AG04450 (cell line): Measurements from ENCODE around the gene SMARCC2. TPM values are rescaled to one million over a fixed set of nuclear protein-coding genes. Genes with fewer than 3 reads are reported as not detected.

Experiments used
- CTCF ChIA-PET: fragments of 300-600, 350-600 bp; formaldehyde crosslinking; extraction: SDS; loops from one replicate; lab custom pipeline; 2022; ENCODE audit warnings: antibody characterized with exemption, inconsistent platforms; lab: Charles Lee
- POLR2A ChIA-PET: fragments of 350-600 bp; formaldehyde crosslinking; extraction: SDS; loops from one replicate; lab custom pipeline; 2021; ENCODE audit warnings: antibody characterized with exemption, inconsistent platforms; lab: Yijun Ruan, JAX
- DNase-seq: peaks from one replicate; pipeline ENCODE4 v3.0.0-alpha.2; 2011; ENCODE audit warnings: low read depth, low spot score
- H3K27ac ChIP-seq: one replicate; pipeline ENCODE4 v1.5.1; 2012; ENCODE audit warnings: low read depth, low read length, control low read depth
- H3K27me3 ChIP-seq: one replicate; pipeline ENCODE4 v1.6.0; 2012; ENCODE audit warnings: low read length; ENCODE audit not compliant: control insufficient read depth, insufficient read depth
- H3K4me3 ChIP-seq: 2 replicates; pipeline ENCODE4 v1.5.1; 2011; ENCODE audit warnings: mild to moderate bottlenecking, low read depth, low read length, control low read depth
- H3K9me3 ChIP-seq: 2 replicates; pipeline ENCODE4 v1.5.1; 2012; ENCODE audit warnings: low read length; ENCODE audit not compliant: control insufficient read depth, insufficient read depth
- polyA plus RNA-seq: library from polyadenylated mRNA; depleted of rRNA; stranded (reverse); fragments of >200 nt; gene quantifications from 2 replicates; pipeline ENCODE4 v1.2.3, GENCODE V29; 2011
- TF ChIP-seq, protein P1 (sequence below): IDR thresholded peaks from 2 replicates; pipeline ENCODE4 v1.5.1; 2011; ENCODE audit warnings: low read depth, low read length, control low read depth, inconsistent platforms

SMARCC2 gene
- polyA plus RNA-seq, 1 experiment = 90.2 TPM

DNA sequence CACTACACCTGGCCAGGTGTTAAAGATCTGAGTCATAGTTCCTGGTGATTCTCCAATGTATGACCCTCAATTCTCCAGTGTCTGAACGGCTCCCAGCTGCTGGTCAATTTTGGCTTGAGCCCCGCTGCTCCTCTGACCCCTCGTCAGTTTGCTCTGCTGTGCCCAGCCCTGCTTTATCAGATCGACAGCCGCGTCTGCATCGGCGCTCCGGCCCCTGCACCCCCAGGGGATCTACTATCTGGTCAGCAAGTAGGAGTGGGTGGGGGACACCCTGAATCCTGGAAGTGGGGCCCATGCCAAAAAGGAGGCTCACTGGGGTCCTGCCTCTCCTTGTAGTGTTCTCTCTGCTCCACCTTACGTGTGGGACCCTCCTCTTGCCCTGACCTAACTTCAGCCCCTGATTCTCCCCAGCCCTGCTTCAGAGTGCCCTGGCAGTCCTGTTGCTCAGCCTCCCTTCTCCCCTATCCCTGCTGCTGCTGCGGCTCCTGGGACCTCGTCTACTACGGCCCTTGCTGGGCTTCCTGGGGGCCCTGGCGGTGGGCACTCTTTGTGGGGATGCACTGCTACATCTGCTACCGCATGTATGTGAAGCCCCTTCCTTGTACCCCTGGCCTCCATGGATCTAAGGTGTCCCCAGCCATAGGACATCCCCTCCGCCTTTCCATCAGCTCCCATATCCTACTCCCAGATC is 45.6 kb upstream of the SMARCC2 start:
- TF ChIP-seq, protein P1, sequence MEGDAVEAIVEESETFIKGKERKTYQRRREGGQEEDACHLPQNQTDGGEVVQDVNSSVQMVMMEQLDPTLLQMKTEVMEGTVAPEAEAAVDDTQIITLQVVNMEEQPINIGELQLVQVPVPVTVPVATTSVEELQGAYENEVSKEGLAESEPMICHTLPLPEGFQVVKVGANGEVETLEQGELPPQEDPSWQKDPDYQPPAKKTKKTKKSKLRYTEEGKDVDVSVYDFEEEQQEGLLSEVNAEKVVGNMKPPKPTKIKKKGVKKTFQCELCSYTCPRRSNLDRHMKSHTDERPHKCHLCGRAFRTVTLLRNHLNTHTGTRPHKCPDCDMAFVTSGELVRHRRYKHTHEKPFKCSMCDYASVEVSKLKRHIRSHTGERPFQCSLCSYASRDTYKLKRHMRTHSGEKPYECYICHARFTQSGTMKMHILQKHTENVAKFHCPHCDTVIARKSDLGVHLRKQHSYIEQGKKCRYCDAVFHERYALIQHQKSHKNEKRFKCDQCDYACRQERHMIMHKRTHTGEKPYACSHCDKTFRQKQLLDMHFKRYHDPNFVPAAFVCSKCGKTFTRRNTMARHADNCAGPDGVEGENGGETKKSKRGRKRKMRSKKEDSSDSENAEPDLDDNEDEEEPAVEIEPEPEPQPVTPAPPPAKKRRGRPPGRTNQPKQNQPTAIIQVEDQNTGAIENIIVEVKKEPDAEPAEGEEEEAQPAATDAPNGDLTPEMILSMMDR = no peak
- CTCF ChIA-PET = no interaction called here
- Histone ChIP-seq H3K9me3 (no peaks in the 10 kb centered on the region), H3K4me3 (no peak overlapping the region), H3K27me3 (no peaks in the 10 kb centered on the region), H3K27ac (no peak overlapping the region)
- POLR2A ChIA-PET = interaction anchor here (3.0 kb wide), 1 partner anchor 13 kb away, joined by 9 read pairs; the partner anchor contains the start of gene RNF41
- DNase-seq = no peak

DNA sequence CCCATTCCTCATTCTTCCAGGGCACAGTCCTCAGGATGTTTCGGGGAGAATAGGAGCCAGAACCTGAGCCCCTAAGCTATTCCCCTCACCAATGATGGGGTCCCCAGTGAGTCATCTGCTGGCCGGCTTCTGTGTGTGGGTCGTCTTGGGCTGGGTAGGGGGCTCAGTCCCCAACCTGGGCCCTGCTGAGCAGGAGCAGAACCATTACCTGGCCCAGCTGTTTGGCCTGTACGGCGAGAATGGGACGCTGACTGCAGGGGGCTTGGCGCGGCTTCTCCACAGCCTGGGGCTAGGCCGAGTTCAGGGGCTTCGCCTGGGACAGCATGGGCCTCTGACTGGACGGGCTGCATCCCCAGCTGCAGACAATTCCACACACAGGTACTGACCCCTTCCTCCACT is 41.9 kb upstream of the SMARCC2 start:
- no peaks in the 10 kb centered on the region for H3K9me3 ChIP-seq
- no peak overlapping the region for H3K27ac ChIP-seq
- TF ChIP-seq, protein P1 = no peak
- no peaks in the 10 kb centered on the region for H3K27me3 ChIP-seq
- ChIA-PET POLR2A (interaction anchor here (0.8 to 1.5 kb wide), 3 partner anchors 9 to 42 kb away, joined by 3 to 10 read pairs (median 4); partner anchors contain the start of genes RNF41 and SMARCC2), CTCF (interaction anchor here (0.7 to 1.3 kb wide), 3 partner anchors 9 to 42 kb away, joined by 3 to 4 read pairs (median 3); partner anchors contain the start of genes RNF41 and SMARCC2)
- H3K4me3 ChIP-seq = no peak overlapping the region
- DNase-seq = no peak

DNA sequence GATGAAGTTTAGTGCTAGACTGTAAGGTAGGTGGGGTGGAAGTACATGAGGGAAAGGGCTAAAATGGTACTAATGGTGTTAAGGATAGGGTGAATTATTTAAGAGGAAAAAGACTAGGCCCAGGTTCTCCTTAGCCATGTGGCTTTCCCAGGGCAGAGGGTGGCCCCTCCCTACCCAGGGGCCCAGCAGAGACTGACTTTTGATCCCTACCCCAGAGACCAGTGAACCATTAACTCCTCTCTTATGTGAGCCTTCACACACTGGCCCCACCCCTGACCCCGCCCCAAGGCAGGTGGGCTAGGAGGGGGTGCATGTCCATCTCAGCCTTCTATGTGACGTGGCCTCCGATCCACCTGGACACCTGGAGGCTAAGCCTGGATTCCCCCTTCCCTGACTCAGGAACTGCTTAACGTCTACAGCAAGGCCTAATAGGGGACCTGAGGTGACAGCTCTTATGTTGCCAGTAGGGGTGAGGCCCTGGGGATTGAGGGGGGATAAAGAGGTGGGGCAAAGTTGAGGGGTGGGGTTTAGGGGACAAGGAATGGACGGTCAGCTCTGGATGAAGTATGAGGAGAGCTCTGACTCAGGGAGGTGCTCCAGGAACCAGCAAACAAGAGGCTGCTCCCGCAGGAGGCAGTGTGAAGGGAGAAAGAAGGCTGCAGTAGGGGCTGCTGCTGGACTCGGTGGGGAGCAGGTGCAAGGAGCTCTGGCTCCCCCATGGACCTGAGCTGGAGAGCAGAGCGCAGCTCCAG is 41.3 kb upstream of the SMARCC2 start:
- no peak for DNase-seq
- Histone ChIP-seq H3K9me3 (no peaks in the 10 kb centered on the region), H3K27ac (no peak overlapping the region), H3K27me3 (no peaks in the 10 kb centered on the region), H3K4me3 (no peak overlapping the region)
- TF ChIP-seq, protein P1 = no peak
- CTCF ChIA-PET = interaction anchor here (1.1 to 1.3 kb wide), 2 partner anchors 8 to 41 kb away, joined by 3 to 4 read pairs; partner anchors contain the start of genes RNF41 and SMARCC2
- POLR2A ChIA-PET = interaction anchor here (0.7 to 1.5 kb wide), 4 partner anchors 9 to 41 kb away, joined by 3 to 10 read pairs (median 4); partner anchors contain the start of genes RNF41 and SMARCC2

DNA sequence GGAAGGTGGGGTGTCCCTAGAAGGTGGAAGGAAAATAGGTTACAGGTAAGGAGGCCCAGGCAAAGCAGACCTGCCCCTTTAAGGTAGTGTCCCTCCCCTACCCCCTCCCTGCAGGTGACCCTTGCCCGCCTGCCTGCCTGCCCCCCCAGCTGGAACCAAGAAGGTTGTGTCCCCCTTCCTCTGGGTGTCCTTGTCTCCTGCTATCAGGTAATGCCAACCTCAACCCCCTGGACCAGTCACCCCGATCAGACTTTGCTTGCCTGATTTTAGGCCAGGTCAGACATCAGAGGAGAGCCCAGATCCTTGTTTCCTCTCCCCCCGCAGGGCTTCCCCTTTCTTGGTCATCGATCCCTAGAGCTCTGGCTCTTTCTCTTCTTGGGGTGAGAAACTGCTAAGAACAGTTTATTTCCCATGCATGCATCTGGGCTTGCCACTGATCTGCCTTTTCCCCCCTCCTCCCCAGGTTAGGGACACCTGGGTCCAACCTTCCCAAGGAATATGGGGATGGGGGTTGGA is 40.7 kb upstream of the SMARCC2 start, which contains the start of gene SLC39A5:
TSS of gene SLC39A5 (plus strand) at position 136 of the 516 bp plus-strand sequence. CDS start 1,224 bp downstream, outside the sequence.
- TF ChIP-seq, protein P1 = no peak
- no peak within 1 kb of the TSS for H3K4me3 ChIP-seq
- POLR2A ChIA-PET = interaction anchor here (0.7 to 1.5 kb wide), 3 partner anchors 33 to 41 kb away, joined by 3 to 4 read pairs (median 3); partner anchors contain the start of gene SMARCC2

More for the DNA sequence above, 40.7 kb upstream of the SMARCC2 start, which contains the start of gene SLC39A5:
- Histone ChIP-seq H3K27me3 (no peaks in the 10 kb centered on the region), H3K27ac (no peak within 1 kb of the TSS), H3K9me3 (no peaks in the 10 kb centered on the region)
- CTCF ChIA-PET = interaction anchor here (1.3 kb wide), 1 partner anchor 41 kb away, joined by 4 read pairs; the partner anchor contains the start of gene SMARCC2
- no peak for DNase-seq
